CD4-positive, alpha-beta T cell treated with Interleukin-15 for 1 hour (primary cell): ENCODE results near the gene ITPR2.
"Not testable (repeated sequence)": the region's sequence is repeated elsewhere in the genome, so short reads cannot be mapped to it uniquely, and the experiment has no call there.

Experiments used
- DNase-seq: peaks from one replicate; pipeline ENCODE4 v3.0.0-alpha.2; 2020

Gene ITPR2

GRCh38 chr12:26698186-26698585 lies 134.8 kb downstream of the ITPR2 start:
- no peak for DNase-seq

GRCh38 chr12:26697217-26697616 lies 135.8 kb downstream of the ITPR2 start:
- DNase-seq: no peak

GRCh38 chr12:26696613-26697092 lies 136.3 kb downstream of the ITPR2 start:
- no peak for DNase-seq

- DNase-seq: no peak
Observed at GRCh38 chr12:26696048-26696612, 136.9 kb downstream of the ITPR2 start.

- no peak for DNase-seq
Observed at GRCh38 chr12:26694402-26694801, 138.6 kb downstream of the ITPR2 start.

GRCh38 chr12:26692407-26692806 lies 140.6 kb downstream of the ITPR2 start:
- no peak for DNase-seq

GRCh38 chr12:26691234-26691970 lies 141.6 kb downstream of the ITPR2 start:
- no peak for DNase-seq

- no peak for DNase-seq
Observed at GRCh38 chr12:26690601-26691000, 142.4 kb downstream of the ITPR2 start.

- no peak for DNase-seq
Observed at GRCh38 chr12:26689281-26689841, 143.6 kb downstream of the ITPR2 start.

GRCh38 chr12:26688344-26688904 lies 144.6 kb downstream of the ITPR2 start:
- no peak for DNase-seq

- no peak for DNase-seq
Observed at GRCh38 chr12:26686408-26686807, 146.6 kb downstream of the ITPR2 start.

- DNase-seq: no peak
Observed at GRCh38 chr12:26684101-26684500, 148.9 kb downstream of the ITPR2 start.

GRCh38 chr12:26683443-26683842 lies 149.6 kb downstream of the ITPR2 start:
- DNase-seq: no peak

- no peak for DNase-seq
Observed at GRCh38 chr12:26680727-26681455, 152.1 kb downstream of the ITPR2 start.

- no peak for DNase-seq
Observed at GRCh38 chr12:26678697-26679660, 154.0 kb downstream of the ITPR2 start.

GRCh38 chr12:26671487-26671886 lies 161.5 kb downstream of the ITPR2 start:
- DNase-seq: not testable (repeated sequence)

- DNase-seq: no peak
Observed at GRCh38 chr12:26668847-26669246, 164.1 kb downstream of the ITPR2 start.

- no peak for DNase-seq
Observed at GRCh38 chr12:26668230-26668629, 164.8 kb downstream of the ITPR2 start.

GRCh38 chr12:26666286-26666685 lies 166.7 kb downstream of the ITPR2 start:
- DNase-seq: no peak

- DNase-seq: no peak
Observed at GRCh38 chr12:26661399-26661798, 171.6 kb downstream of the ITPR2 start.

- DNase-seq: no peak
Observed at GRCh38 chr12:26659930-26660329, 173.1 kb downstream of the ITPR2 start.

GRCh38 chr12:26658991-26659390 lies 174.0 kb downstream of the ITPR2 start:
- DNase-seq: no peak
